ES-I3 (cell line): Measurements from ENCODE around the gene ASPDH.

Experiments
- H3K36me3 ChIP-seq: 2 replicates; pipeline ENCODE4 v1.6.1; 2013; ENCODE audit warnings: mild to moderate bottlenecking, low read length, control low read depth, moderate library complexity; ENCODE audit not compliant: insufficient read depth
- H3K4me1 ChIP-seq: 2 replicates; pipeline ENCODE4 v1.6.1; 2013; ENCODE audit warnings: mild to moderate bottlenecking, control low read depth, low read length; ENCODE audit not compliant: insufficient read depth
- H3K9ac ChIP-seq: 2 replicates; pipeline ENCODE4 v1.6.1; 2013; ENCODE audit warnings: low read depth, mild to moderate bottlenecking, low read length, moderate library complexity
- H3K9me3 ChIP-seq: 2 replicates; pipeline ENCODE4 v1.6.1; 2013; ENCODE audit warnings: mild to moderate bottlenecking, low read length, moderate library complexity; ENCODE audit not compliant: control insufficient read depth, insufficient read depth

ASPDH gene

DNA sequence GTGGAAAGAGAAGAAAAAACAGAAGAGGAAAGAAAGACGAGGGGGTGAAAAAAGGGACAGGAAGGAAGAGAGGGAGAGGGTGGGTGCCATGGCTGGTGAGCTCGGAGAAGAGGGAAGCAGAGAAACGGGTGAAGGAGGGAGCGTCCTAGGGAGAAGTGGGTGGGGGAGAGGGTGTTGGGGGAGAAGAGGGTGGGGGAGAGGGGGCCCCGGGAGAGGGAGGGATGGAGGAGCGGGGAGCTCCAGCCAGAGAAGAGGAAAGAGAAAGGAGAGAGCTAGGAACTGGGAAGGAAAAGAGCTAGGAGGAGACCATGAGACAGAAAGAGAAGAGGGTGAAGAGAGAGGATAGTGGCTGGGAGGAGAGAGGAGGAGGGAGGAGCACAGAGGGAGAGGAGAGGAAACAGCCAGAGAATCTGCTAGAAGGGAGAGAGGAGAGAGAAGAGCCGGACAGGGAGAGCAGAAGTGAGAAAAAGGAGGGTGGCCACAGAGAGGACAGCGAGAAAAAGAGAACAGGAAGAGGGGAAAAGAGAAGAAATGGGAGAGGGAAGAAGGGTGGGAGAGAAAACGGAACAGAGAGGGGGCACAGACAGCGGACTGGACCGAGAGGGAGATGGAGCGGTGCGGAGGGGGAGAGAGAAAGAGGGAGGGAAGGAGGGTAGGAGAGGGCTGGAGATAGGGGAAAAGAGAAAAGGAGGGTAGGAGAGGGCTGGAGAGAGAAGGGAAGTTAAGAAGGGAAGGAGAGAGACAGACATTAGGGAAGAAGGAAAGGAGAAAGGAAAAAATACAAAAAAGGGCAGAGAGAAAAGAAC lies 25.1 kb downstream of the ASPDH start:
- Histone ChIP-seq H3K4me1 (peaks cover 8% of the 10 kb centered on the region; the same call in 1 of the 2 replicates), H3K9me3 (peaks cover 11% of the 10 kb centered on the region), H3K36me3 (no peaks in the 10 kb centered on the region), H3K9ac (peak overlapping the region; percentile 11; the same call in 1 of the 2 replicates)

DNA sequence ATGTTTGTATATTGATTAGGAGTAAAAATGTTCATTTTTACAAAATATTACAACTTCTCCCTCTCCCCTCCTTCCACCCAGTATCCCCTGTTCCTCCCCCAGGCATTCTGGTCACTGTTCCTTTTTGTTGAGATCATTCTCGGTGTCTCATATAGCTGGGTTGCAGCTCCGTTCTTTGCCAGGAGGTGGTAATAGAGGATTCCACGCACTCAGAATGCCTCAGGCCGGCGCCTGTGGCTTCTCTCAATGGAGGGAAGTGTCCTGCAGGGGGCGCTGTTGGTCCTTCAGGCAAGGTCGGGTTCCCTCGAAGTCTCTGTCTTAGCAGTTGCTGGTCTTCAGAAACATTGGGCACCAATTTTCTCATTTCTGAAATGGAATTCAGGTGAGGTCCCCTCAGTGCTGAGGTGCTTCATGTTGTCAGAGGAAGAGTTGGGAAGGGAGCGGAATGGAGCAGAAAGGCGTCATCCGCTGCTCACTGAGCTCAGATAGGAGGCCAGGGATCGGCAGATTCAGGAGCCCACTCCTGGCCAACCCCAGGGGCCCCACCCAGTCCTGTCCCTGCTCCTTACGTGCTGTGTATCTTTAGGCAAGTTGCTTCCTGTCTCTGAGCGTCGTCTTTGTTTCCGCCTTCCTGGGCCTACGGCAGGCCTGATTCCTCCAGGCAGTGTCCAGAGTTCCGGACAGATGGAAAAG lies 26.7 kb downstream of the ASPDH start:
- peaks cover 7% of the 10 kb centered on the region; the same call in 1 of the 2 replicates for H3K4me1 ChIP-seq
- H3K36me3 ChIP-seq: no peaks in the 10 kb centered on the region
- no peak overlapping the region for H3K9ac ChIP-seq
- H3K9me3 ChIP-seq: peaks cover 11% of the 10 kb centered on the region

DNA sequence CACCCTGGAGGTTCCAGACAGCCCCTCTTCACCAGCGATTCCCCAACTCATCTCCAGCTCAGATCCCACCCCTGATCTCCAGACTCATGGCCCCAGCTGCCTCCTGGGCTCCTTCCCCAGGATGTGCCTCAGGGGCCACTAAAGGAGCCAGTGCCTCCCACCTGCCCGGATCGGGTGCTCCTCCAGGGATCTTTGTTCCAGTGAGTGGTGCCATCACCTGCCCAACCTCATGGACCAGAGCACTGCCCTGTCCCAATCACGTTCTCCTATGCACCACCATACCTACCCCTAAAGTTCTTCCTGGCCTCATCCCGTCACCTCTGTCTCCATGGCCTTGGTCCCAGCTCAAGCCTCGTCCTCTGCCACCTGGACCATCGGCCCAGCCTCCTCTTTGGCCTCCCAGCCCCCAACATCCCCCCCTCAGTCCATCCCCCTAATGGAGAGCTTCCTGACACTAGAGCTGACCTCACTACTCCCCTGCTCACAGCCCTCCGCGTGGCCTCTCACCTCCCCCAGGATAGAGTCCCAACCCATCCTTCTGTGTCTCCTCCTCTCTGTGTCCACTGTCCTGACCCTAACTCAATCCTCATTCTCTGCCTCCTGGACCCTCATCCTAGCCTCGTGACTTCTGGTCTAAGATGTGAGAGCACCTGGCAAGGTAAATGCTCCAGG lies 28.3 kb downstream of the ASPDH start:
- H3K9me3 ChIP-seq: peaks cover 11% of the 10 kb centered on the region
- H3K36me3 ChIP-seq: no peaks in the 10 kb centered on the region
- no peaks in the 10 kb centered on the region for H3K4me1 ChIP-seq
- no peak overlapping the region for H3K9ac ChIP-seq

DNA sequence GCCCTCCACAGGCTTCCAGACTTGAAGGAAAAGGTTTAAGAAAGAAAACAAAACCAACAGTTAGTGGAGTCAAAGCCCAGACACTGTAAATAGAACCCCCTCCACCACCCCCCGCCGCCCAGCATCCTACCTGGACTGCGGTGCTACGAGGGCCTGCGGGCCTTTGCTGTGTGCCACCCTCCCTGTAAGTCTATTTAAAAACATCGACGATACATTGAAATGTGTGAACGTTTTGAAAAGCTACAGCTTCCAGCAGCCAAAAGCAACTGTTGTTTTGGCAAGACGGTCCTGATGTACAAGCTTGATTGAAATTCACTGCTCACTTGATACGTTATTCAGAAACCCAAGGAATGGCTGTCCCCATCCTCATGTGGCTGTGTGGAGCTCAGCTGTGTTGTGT lies 30.8 kb downstream of the ASPDH start:
- no peaks in the 10 kb centered on the region for H3K4me1 ChIP-seq
- H3K9me3 ChIP-seq: peaks cover 11% of the 10 kb centered on the region
- H3K36me3 ChIP-seq: peaks cover 4% of the 10 kb centered on the region
- H3K9ac ChIP-seq: no peak overlapping the region

DNA sequence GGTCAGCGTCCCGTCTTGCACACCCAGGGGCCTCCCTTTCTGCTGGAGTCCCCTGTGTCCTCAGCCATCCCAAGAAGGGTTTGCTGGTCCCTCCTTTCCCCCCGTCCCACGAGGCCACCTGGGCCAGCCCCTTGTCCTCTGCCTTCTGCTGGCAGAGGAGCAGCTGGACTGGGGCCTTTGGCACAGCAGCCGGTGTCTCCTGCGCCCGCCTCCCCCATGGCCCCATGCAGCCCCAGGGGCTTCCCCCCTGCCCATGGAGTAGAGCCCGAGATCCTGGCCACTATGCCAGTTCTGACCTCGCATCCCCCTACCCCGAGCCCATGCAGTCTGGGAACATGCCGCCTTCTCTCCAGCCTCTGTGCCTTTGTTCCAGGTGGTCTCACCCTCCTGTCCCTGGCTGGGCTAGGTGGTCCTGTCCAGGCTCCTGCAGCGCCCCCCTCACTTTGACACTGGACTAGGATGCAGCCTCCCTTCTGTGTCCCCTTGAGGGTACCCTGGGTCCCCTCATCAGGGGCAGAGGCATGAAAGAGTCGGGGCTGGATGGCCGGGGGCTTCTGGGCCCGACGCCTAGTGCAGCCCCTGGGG lies 31.4 kb downstream of the ASPDH start:
- Histone ChIP-seq H3K4me1 (no peaks in the 10 kb centered on the region), H3K36me3 (peaks cover 4% of the 10 kb centered on the region), H3K9me3 (peaks cover 11% of the 10 kb centered on the region), H3K9ac (no peak overlapping the region)

DNA sequence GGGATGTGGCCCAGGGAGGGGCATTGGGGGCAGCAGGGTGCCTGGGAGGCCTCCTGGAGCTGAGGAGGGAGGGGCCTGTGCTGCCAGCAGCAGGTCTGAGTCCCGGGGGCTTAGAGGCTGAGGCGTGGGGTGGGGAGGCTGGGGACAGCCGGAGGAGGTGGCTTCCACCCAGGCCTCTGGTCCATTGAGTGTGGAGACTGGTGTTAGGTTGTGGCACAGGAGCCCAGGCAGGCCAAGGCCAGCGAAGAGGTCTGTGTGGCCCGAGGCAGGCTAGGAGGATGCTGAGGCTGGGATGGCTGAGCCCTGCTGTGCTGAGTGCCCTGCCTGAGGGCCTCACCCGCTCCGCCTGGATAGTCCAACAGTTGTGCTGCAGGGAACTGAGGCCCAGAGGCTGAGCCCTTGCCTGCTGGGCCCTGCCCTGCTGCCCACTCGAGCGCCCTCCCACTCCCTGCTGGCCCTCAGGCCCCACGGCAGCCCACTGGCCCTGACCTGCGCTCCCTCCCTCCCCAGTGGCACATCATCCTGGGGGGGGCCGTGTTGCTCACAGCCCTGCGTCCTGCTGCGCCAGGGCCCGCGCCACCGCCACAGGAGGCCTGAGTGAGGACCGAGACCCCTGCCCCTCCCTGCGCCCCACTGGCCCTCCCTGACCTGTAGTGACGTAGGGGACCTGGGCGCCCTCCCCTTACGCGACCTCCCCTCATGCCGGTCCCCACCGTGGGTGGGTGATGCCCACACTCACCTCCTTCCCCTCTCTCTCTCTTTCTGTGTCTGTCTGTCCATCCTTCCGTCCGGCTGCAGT lies 32.2 kb downstream of the ASPDH start:
- Histone ChIP-seq H3K4me1 (no peaks in the 10 kb centered on the region), H3K36me3 (peaks cover 4% of the 10 kb centered on the region), H3K9ac (no peak overlapping the region), H3K9me3 (peaks cover 10% of the 10 kb centered on the region)

DNA sequence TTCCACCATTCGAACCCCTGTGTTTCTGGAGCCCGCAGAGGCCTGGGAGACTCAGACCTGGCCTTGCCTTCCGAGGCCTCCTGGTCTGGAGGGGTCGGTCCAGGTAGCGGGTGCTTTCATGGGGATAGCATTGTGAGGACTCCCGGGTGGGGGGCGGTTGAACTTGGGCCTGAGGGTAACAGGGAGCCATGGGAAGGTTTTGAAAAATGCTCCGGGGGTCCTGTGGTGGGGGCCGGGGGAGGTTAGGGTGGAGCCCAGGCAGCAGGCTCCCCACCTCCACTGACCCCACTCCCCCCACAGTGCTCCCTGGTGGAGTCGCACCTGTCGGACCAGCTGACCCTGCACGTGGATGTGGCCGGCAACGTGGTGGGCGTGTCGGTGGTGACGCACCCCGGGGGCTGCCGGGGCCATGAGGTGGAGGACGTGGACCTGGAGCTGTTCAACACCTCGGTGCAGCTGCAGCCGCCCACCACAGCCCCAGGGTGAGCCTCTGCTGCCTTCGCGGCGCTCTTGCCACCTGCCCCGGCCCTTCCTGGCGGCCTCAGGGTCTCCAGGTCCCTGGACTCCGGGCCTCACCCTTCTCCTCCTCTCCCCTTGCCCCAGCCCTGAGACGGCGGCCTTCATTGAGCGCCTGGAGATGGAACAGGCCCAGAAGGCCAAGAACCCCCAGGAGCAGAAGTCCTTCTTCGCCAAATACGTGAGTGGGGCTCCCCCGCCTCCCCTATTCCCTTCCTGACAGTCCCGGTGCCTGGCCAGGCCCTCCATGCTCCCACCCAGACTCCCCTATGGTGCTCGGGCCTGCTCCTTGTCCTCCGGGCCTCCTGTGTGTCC lies 33.2 kb downstream of the ASPDH start:
- H3K36me3 ChIP-seq: peaks cover 4% of the 10 kb centered on the region

DNA sequence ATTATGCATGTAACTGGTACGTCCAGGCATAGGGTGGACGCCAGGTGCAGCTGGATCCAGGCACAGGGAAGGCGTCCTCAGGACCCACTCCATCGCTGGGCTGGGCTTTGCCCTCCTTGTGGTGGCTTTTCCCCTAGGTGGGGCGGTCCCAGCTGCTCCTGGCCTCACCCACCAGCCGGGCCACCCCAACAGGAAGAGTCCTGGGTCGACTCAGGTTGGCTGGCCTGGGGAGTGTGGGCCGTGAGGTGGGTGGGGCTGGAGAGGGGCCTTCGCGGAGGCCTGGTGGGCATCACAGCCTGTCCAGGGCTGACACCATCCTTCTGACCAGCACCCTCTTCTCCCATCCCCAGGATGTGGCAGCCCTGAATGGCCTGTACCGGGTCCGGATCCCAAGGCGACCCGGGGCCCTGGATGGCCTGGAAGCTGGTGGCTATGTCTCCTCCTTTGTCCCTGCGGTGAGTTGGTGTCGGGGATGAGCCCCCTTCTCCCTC lies 33.9 kb downstream of the ASPDH start:
- no peak overlapping the region for H3K9ac ChIP-seq
- H3K9me3 ChIP-seq: no peaks in the 10 kb centered on the region; the same call in 1 of the 2 replicates
- peaks cover 4% of the 10 kb centered on the region for H3K36me3 ChIP-seq
- H3K4me1 ChIP-seq: no peaks in the 10 kb centered on the region

More for the DNA sequence above, 33.2 kb downstream of the ASPDH start:
- no peaks in the 10 kb centered on the region; the same call in 1 of the 2 replicates for H3K9me3 ChIP-seq
- no peaks in the 10 kb centered on the region for H3K4me1 ChIP-seq
- no peak overlapping the region for H3K9ac ChIP-seq

DNA sequence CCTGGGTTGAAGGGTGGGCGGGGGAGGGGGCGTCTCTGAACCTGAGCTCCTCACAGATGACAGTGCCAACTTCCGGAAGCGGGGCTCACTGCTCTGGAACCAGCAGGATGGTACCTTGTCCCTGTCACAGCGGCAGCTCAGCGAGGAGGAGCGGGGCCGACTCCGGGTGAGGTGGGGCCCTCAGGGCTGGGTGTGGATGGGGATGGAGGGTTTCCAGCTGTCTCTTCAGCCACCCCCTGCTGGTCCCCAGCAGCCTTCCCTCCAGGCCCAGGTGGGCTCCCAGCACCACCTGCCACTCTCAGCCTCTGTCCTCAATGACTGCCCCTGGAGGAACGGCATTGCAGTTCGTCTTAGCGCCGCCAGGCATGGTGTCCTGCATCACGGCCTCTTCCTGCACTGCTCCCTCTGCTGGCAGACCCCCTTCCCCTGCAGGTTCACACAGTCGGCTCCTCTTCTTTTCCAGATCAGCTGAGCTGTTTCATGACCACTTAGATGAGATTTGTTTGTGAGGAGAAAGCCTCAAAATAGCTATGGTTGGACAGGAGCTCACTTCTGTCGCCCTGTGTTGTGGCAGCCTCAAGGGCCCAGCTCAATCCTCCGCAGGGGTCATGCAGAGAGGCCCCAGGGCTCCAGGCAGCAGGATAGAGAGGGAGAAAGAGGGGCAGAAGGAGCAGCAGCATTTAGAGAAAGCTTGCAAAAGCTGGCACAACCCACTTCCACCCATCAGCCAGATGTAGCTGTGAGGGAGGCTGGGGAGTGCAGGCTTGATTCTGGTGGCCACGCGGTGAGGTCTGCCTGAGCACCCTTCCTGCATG lies 34.6 kb downstream of the ASPDH start:
- no peak overlapping the region for H3K9ac ChIP-seq
- no peaks in the 10 kb centered on the region for H3K9me3 ChIP-seq
- H3K4me1 ChIP-seq: no peaks in the 10 kb centered on the region
- peaks cover 4% of the 10 kb centered on the region for H3K36me3 ChIP-seq

DNA sequence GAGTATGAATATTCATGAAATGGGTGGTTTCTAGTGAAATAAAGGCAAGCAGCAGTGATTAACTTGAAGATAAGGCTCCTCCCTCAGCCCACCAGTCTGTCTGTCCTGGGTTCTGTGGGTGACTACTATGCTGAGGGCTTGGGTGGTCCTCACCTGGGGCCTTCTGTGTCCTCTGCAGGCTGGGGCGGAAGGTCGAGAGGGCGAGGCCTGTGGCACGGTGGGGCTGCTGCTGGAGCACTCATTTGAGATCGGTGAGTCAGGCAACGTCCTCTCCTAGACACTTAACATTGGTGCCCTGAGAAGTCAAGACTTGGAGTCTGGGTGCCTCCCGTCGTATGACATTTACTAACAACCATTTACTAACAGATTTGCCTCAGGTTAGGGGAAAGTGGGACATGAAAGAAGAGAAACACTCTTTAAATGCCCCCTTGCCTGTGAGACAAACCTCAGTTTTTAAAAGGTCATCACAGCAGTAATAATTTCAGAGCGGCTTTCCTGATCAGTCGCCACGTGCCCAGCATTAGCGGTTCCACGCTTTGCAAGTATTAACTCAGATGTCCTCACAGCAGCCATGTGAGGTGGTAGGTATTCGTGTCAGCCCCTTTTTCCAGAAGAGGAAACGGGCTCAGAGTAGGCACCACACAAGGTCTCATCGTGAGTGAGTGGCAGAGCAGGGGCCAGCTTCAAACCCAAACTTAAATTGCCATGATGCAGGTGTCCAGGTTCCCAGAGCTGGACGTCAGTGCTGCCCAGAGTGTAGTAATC lies 35.8 kb downstream of the ASPDH start:
- H3K36me3 ChIP-seq: peaks cover 4% of the 10 kb centered on the region
- H3K9ac ChIP-seq: no peak overlapping the region
- H3K4me1 ChIP-seq: no peaks in the 10 kb centered on the region
- H3K9me3 ChIP-seq: no peaks in the 10 kb centered on the region

DNA sequence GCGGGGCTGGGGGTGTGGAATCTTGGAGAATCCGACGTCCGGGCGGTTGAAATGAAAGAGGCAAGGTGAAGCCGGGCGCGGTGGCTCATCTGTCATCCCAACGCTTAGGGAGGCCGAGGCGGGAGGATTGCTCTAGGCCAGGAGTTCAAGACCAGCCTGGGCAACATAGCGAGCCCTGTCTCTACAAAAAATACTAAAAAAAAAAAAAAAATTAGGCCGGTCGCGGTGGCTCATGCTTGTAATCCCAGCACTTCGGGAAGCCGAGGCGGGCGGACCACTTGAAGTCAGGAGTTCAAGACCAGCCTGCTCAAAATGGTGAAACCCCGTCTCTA lies 36.8 kb downstream of the ASPDH start:
- peaks cover 4% of the 10 kb centered on the region for H3K36me3 ChIP-seq
- H3K4me1 ChIP-seq: no peaks in the 10 kb centered on the region
- H3K9me3 ChIP-seq: no peaks in the 10 kb centered on the region
- peak overlapping the region; percentile 100; the same call in 1 of the 2 replicates for H3K9ac ChIP-seq
